Suprapubic skin (tissue), 4 donors: ENCODE results near the gene OS9. TPM values are rescaled to one million over a fixed set of nuclear protein-coding genes. Genes with fewer than 3 reads are reported as not detected.
"Not testable (repeated sequence)": the region's sequence is repeated elsewhere in the genome, so short reads cannot be mapped to it uniquely, and the experiment has no call there.

Experiments used
- DNase-seq, 2 donors: peaks; one replicate each; pipeline ENCODE4 v3.0.0-alpha.2; 2019; ENCODE audit warnings: low spot score in 2 of 2
- H3K27ac ChIP-seq: fragments of 200-600 bp; sonication (generic); one replicate; pipeline ENCODE4 v1.5.1; 2019
- H3K27me3 ChIP-seq: fragments of 200-600 bp; sonication (generic); one replicate; pipeline ENCODE4 v1.5.1; 2019
- H3K36me3 ChIP-seq: fragments of 200-600 bp; sonication (generic); one replicate; pipeline ENCODE4 v1.5.1; 2019
- H3K4me1 ChIP-seq: fragments of 200-600 bp; sonication (generic); one replicate; pipeline ENCODE4 v1.5.1; 2019
- H3K4me3 ChIP-seq: fragments of 200-600 bp; sonication (generic); one replicate; pipeline ENCODE4 v1.5.1; 2019; ENCODE audit warnings: mild to moderate bottlenecking
- H3K9me3 ChIP-seq: fragments of 200-600 bp; sonication (generic); one replicate; pipeline ENCODE4 v1.5.1; 2019
- EP300 ChIP-seq: sonication (generic); formaldehyde crosslinking; IDR thresholded peaks from one replicate; pipeline ENCODE4 v1.6.1; 2017; ENCODE audit warnings: antibody characterized with exemption
- POLR2A ChIP-seq, 2 donors: fragments of 450-650 bp; IDR thresholded peaks; one replicate each; pipeline ENCODE4 v1.6.1; 2017; ENCODE audit warnings: antibody characterized with exemption in 2 of 2, mild to moderate bottlenecking in 2 of 2, moderate library complexity in 2 of 2
- POLR2AphosphoS5 ChIP-seq, 3 donors: sonication (generic); formaldehyde crosslinking; IDR thresholded peaks; one replicate each; pipeline ENCODE4 v1.6.1; 2017; ENCODE audit warnings: antibody characterized with exemption in 3 of 3
- WGBS: methylation state at CpG from one replicate; pipeline ENCODE4 v1.1.5; 2018; 5-methylcytosine and 5-hydroxymethylcytosine counted together
- total RNA-seq, 4 donors: library from RNA; depleted of rRNA; stranded (reverse); fragments of >200 nt; gene quantifications; one replicate each; pipeline ENCODE4 v1.1.0, GENCODE V29; 2016
- TF ChIP-seq, protein P1 (sequence below), 2 donors: fragments of 200-600 bp in 1 of 2; fragments of 450-650 bp in 1 of 2; sonication (generic) in 1 of 2; IDR thresholded peaks; one replicate each; pipeline ENCODE4 v1.5.1; 2016 to 2019; ENCODE audit warnings: antibody characterized with exemption in 2 of 2, mild to moderate bottlenecking in 1 of 2, moderate library complexity in 1 of 2

The OS9 gene
- total RNA-seq, 4 donors from 2014 or later = 165 to 282 (median 236) TPM

- TF ChIP-seq, protein P1, sequence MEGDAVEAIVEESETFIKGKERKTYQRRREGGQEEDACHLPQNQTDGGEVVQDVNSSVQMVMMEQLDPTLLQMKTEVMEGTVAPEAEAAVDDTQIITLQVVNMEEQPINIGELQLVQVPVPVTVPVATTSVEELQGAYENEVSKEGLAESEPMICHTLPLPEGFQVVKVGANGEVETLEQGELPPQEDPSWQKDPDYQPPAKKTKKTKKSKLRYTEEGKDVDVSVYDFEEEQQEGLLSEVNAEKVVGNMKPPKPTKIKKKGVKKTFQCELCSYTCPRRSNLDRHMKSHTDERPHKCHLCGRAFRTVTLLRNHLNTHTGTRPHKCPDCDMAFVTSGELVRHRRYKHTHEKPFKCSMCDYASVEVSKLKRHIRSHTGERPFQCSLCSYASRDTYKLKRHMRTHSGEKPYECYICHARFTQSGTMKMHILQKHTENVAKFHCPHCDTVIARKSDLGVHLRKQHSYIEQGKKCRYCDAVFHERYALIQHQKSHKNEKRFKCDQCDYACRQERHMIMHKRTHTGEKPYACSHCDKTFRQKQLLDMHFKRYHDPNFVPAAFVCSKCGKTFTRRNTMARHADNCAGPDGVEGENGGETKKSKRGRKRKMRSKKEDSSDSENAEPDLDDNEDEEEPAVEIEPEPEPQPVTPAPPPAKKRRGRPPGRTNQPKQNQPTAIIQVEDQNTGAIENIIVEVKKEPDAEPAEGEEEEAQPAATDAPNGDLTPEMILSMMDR (IDR thresholded peaks at IDR 0.05) = no peak
- TF ChIP-seq EP300 (no peak), POLR2A (IDR thresholded peaks at IDR 0.05) (no peak), POLR2AphosphoS5 (IDR thresholded peaks at IDR 0.05) (no peak)
- 56% methylated on average over 3 of the region's 3 CpGs for WGBS
- Histone ChIP-seq H3K27ac (no peak overlapping the region), H3K4me1 (peaks cover 3% of the 10 kb centered on the region), H3K4me3 (no peak overlapping the region), H3K9me3 (no peaks in the 10 kb centered on the region), H3K36me3 (no peaks in the 10 kb centered on the region), H3K27me3 (peaks cover 3% of the 10 kb centered on the region)
- DNase-seq = no peak
Measured at GRCh38 chr12:57657744-57658143, 36.2 kb upstream of the OS9 start.

- TF ChIP-seq POLR2A (IDR thresholded peaks at IDR 0.05) = no peak
- no peak for TF ChIP-seq EP300
- Histone ChIP-seq H3K27ac (no peak overlapping the region), H3K36me3 (no peaks in the 10 kb centered on the region), H3K27me3 (peaks cover 3% of the 10 kb centered on the region), H3K4me1 (peaks cover 3% of the 10 kb centered on the region), H3K9me3 (no peaks in the 10 kb centered on the region), H3K4me3 (no peak overlapping the region)
- 70% methylated on average over 3 of the region's 3 CpGs for WGBS
- DNase-seq = no peak
Measured at GRCh38 chr12:57658890-57659289, 35.0 kb upstream of the OS9 start.

DNA sequence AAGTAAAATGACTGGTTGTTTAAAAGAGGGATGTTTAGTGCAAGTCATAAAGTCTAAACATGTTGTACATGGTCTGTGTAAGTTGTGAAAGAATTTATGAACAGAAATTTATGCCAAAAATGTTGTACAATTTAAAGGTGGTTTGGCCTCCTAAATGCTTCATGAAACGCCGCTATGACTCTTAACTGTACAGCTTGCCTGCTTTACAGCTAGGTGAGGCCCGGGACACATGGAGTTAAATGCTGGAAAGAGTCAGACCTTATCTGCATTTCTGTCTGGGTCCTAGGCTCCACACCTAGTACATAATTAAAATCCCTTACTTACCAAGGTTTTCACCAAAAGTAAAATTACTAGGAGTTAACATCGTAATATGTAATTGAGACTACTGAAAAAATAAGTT lies 32.6 kb upstream of the OS9 start:
- Histone ChIP-seq H3K4me3 (no peak overlapping the region), H3K9me3 (no peaks in the 10 kb centered on the region), H3K36me3 (no peaks in the 10 kb centered on the region), H3K27ac (no peak overlapping the region), H3K27me3 (no peaks in the 10 kb centered on the region), H3K4me1 (peaks cover 3% of the 10 kb centered on the region)
- TF ChIP-seq, protein P1 (IDR thresholded peaks at IDR 0.05) = no peak
- TF ChIP-seq EP300 (no peak), POLR2AphosphoS5 (IDR thresholded peaks at IDR 0.05) (no peak), POLR2A (IDR thresholded peaks at IDR 0.05) (no peak)
- 86% methylated on average over 4 of the region's 4 CpGs for WGBS
- DNase-seq = no peak

DNA sequence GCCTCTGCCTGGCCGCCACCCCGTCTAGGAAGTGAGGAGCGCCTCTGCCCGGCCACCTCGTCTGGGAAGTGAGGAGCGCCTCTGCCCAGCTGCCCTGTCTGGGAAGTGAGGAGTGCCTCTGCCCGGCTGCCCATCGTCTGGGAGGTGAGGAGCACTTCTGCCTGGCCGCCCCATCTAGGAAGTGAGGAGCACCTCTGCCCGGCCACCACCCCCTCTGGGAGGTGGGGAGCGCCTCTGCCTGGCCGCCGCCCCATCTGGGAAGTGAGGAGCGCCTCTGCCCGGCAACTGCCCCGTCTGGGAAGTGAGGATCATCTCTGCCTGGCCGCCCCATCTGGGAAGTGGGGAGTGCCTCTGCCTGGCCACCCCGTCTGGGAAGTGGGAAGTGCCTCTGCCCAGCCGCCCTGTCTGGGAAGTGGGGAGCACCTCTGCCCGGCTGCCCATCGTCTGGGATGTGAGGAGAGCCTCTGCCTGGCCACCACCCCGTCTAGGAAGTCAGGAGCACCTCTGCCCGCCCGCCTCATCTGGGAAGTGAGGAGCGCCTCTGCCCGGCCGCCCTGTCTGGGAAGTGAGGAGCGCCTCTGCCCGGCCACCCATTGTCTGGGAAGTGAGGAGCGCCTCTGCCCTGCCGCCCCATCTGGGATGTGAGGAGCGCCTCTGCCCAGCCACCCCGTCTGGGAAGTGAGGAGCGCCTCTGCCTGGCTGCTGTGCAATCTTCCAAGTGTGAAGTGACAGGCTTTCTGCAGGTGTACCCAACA lies 28.7 kb upstream of the OS9 start:
- H3K27ac ChIP-seq, DNase-seq, H3K4me1 ChIP-seq, H3K9me3 ChIP-seq, H3K4me3 ChIP-seq, H3K36me3 ChIP-seq, H3K27me3 ChIP-seq: not testable (repeated sequence)
- 92% methylated on average over 28 of the region's 34 CpGs for WGBS

GRCh38 chr12:57666897-57667296 lies 27.0 kb upstream of the OS9 start:
- H3K4me3 ChIP-seq = no peak overlapping the region
- peaks cover 4% of the 10 kb centered on the region for H3K27me3 ChIP-seq
- 76% methylated on average over 5 of the region's 5 CpGs for WGBS

GRCh38 chr12:57669691-57670090 lies 24.2 kb upstream of the OS9 start:
- not testable (repeated sequence) for H3K27ac ChIP-seq, H3K4me1 ChIP-seq, H3K36me3 ChIP-seq, H3K4me3 ChIP-seq, H3K9me3 ChIP-seq, DNase-seq, H3K27me3 ChIP-seq
- WGBS = 87% methylated on average over 10 of the region's 10 CpGs

More at GRCh38 chr12:57666897-57667296, 27.0 kb upstream of the OS9 start:
- no peaks in the 10 kb centered on the region for H3K9me3 ChIP-seq
- no peak overlapping the region for H3K27ac ChIP-seq
- no peak for DNase-seq
- H3K4me1 ChIP-seq = no peaks in the 10 kb centered on the region
- TF ChIP-seq POLR2AphosphoS5 (IDR thresholded peaks at IDR 0.05) (no peak), EP300 (no peak), POLR2A (IDR thresholded peaks at IDR 0.05) (no peak)
- TF ChIP-seq, protein P1 (IDR thresholded peaks at IDR 0.05) = no peak
- no peaks in the 10 kb centered on the region for H3K36me3 ChIP-seq

GRCh38 chr12:57671811-57672210 lies 22.1 kb upstream of the OS9 start:
- not testable (repeated sequence) for H3K27ac ChIP-seq, H3K4me1 ChIP-seq, DNase-seq, H3K9me3 ChIP-seq, H3K36me3 ChIP-seq, H3K27me3 ChIP-seq, H3K4me3 ChIP-seq
- 93% methylated on average over 3 of the region's 3 CpGs for whole genome bisulfite sequencing
